Jurkat, Clone E6-1 (cell line): Measurements from ENCODE around the gene UBALD2.

Experiments
- DNase-seq: peaks from one replicate; pipeline ENCODE4 v3.0.0-alpha.2; 2011; ENCODE audit warnings: low read depth, low spot score
- H3K4me3 ChIP-seq: 2 replicates; pipeline ENCODE4 v1.5.1; 2011; ENCODE audit warnings: mild to moderate bottlenecking, low read length, control low read depth, moderate library complexity

The UBALD2 gene

GRCh38 chr17:76274112-76274956, 9.2 kb downstream of the UBALD2 start:
- no peak for DNase-seq
- no peak overlapping the region for H3K4me3 ChIP-seq

- H3K4me3 ChIP-seq = no peak overlapping the region
- no peak for DNase-seq
Observed at GRCh38 chr17:76275382-76276068, 10.4 kb downstream of the UBALD2 start.

- DNase-seq = no peak
- H3K4me3 ChIP-seq = no peak overlapping the region
Observed at GRCh38 chr17:76276069-76276431, 10.9 kb downstream of the UBALD2 start.

- no peak overlapping the region for H3K4me3 ChIP-seq
- DNase-seq = no peak
Observed at GRCh38 chr17:76276461-76277299, 11.5 kb downstream of the UBALD2 start.

- DNase-seq = no peak
- H3K4me3 ChIP-seq = no peak overlapping the region
Observed at GRCh38 chr17:76277300-76278267, 12.4 kb downstream of the UBALD2 start.

GRCh38 chr17:76278268-76278908, 13.2 kb downstream of the UBALD2 start:
- no peak for DNase-seq
- H3K4me3 ChIP-seq = no peak overlapping the region

GRCh38 chr17:76278952-76279741, 14.0 kb downstream of the UBALD2 start:
- peak; percentile 50 for DNase-seq
- H3K4me3 ChIP-seq = no peak overlapping the region

- H3K4me3 ChIP-seq = no peak overlapping the region
- no peak for DNase-seq
Observed at GRCh38 chr17:76279742-76280287, 14.7 kb downstream of the UBALD2 start.

- H3K4me3 ChIP-seq = no peak overlapping the region
- no peak for DNase-seq
Observed at GRCh38 chr17:76280650-76281049, 15.5 kb downstream of the UBALD2 start.

GRCh38 chr17:76281573-76282371, 16.6 kb downstream of the UBALD2 start:
- no peak for DNase-seq
- H3K4me3 ChIP-seq = no peak overlapping the region

GRCh38 chr17:76292567-76292966, 27.4 kb downstream of the UBALD2 start:
- DNase-seq = no peak
- H3K4me3 ChIP-seq = no peak overlapping the region

- no peak for DNase-seq
Observed at GRCh38 chr17:76293106-76293505, 28.0 kb downstream of the UBALD2 start.

GRCh38 chr17:76296186-76296585, 31.0 kb downstream of the UBALD2 start:
- no peak overlapping the region for H3K4me3 ChIP-seq
- no peak for DNase-seq

More at GRCh38 chr17:76293106-76293505, 28.0 kb downstream of the UBALD2 start:
- no peak overlapping the region for H3K4me3 ChIP-seq

GRCh38 chr17:76296889-76297288, 31.7 kb downstream of the UBALD2 start:
- no peak for DNase-seq
- H3K4me3 ChIP-seq = no peak overlapping the region

- no peak overlapping the region for H3K4me3 ChIP-seq
- DNase-seq = no peak
Observed at GRCh38 chr17:76297436-76297835, 32.3 kb downstream of the UBALD2 start.
